Mesodermal cell (in vitro differentiated cells): ENCODE results near the gene UBE2E1.

Source experiments
- H3K27ac ChIP-seq: 2 replicates; pipeline ENCODE4 v1.7.0; 2013; ENCODE audit warnings: mild to moderate bottlenecking, low read depth, low read length, moderate library complexity; ENCODE audit not compliant: severe bottlenecking
- H3K36me3 ChIP-seq: 2 replicates; pipeline ENCODE4 v1.7.1; 2013; ENCODE audit warnings: mild to moderate bottlenecking, low read length, moderate library complexity; ENCODE audit not compliant: control insufficient read depth, insufficient read depth
- H3K4me1 ChIP-seq: one replicate; pipeline ENCODE4 v1.7.1; 2013; ENCODE audit warnings: mild to moderate bottlenecking, low read length; ENCODE audit not compliant: insufficient read depth, control insufficient read depth, poor library complexity, severe bottlenecking
- H3K4me3 ChIP-seq: 2 replicates; pipeline ENCODE4 v1.7.0; 2013; ENCODE audit warnings: low read length, control low read depth, mild to moderate bottlenecking; ENCODE audit not compliant: insufficient read depth, poor library complexity, severe bottlenecking; ENCODE audit errors: extremely low read depth
- H3K9me3 ChIP-seq: 2 replicates; pipeline ENCODE4 v1.7.1; 2013; ENCODE audit warnings: mild to moderate bottlenecking, low read length, moderate library complexity; ENCODE audit not compliant: control insufficient read depth
- WGBS, 2 experiments: methylation state at CpG; one replicate each; pipeline ENCODE4 v1.1.5; 2013; ENCODE audit warnings: missing lambda C conversion rate in 2 of 2; ENCODE audit not compliant: insufficient coverage in 2 of 2; 5-methylcytosine and 5-hydroxymethylcytosine counted together

The UBE2E1 gene

GRCh38 chr3:23809294-23809693 lies 3.5 kb downstream of the UBE2E1 start:
- H3K36me3 ChIP-seq, result peaks cover 40% of the 10 kb centered on the region
- 25 to 60% methylated on average over 1 to 2 of the region's 2 CpGs for WGBS, 2 experiments
- no peak overlapping the region for H3K27ac ChIP-seq
- peaks cover 20% of the 10 kb centered on the region for H3K4me1 ChIP-seq
- no peaks in the 10 kb centered on the region for H3K9me3 ChIP-seq
- no peak overlapping the region for H3K4me3 ChIP-seq

GRCh38 chr3:23809840-23810342 lies 4.1 kb downstream of the UBE2E1 start:
- Histone ChIP-seq H3K4me3 (peak overlapping the region; percentile 54), H3K9me3 (no peaks in the 10 kb centered on the region), H3K36me3 (peaks cover 45% of the 10 kb centered on the region), H3K4me1 (peaks cover 20% of the 10 kb centered on the region), H3K27ac (no peak overlapping the region)
- WGBS, 2 experiments, result 17 to 46% methylated on average over 6 to 7 of the region's 13 CpGs

GRCh38 chr3:23810343-23811184 lies 4.8 kb downstream of the UBE2E1 start:
- Histone ChIP-seq H3K4me3 (peak overlapping the region; percentile 54), H3K4me1 (peaks cover 20% of the 10 kb centered on the region), H3K27ac (peak overlapping the region; percentile 39), H3K9me3 (no peaks in the 10 kb centered on the region), H3K36me3 (peaks cover 51% of the 10 kb centered on the region)
- 1 to 3% methylated on average over 32 to 64 of the region's 78 CpGs for WGBS, 2 experiments

- H3K36me3 ChIP-seq, result peaks cover 52% of the 10 kb centered on the region
- no peak overlapping the region for H3K27ac ChIP-seq
- 56 to 61% methylated on average over 8 of the region's 10 CpGs for WGBS, 2 experiments
- peaks cover 20% of the 10 kb centered on the region for H3K4me1 ChIP-seq
- H3K4me3 ChIP-seq, result peak overlapping the region; percentile 54
- no peaks in the 10 kb centered on the region for H3K9me3 ChIP-seq
Measured at GRCh38 chr3:23811185-23811527, 5.4 kb downstream of the UBE2E1 start.

GRCh38 chr3:23811919-23812318 lies 6.2 kb downstream of the UBE2E1 start:
- no peaks in the 10 kb centered on the region for H3K9me3 ChIP-seq
- no peak overlapping the region for H3K4me3 ChIP-seq
- peaks cover 20% of the 10 kb centered on the region for H3K4me1 ChIP-seq
- H3K36me3 ChIP-seq, result peaks cover 55% of the 10 kb centered on the region
- H3K27ac ChIP-seq, result no peak overlapping the region

- Histone ChIP-seq H3K27ac (no peak overlapping the region), H3K9me3 (no peaks in the 10 kb centered on the region), H3K4me3 (no peak overlapping the region), H3K36me3 (peaks cover 60% of the 10 kb centered on the region), H3K4me1 (no peaks in the 10 kb centered on the region)
- WGBS, 2 experiments, result 100% methylated on average over 1 of the region's 3 CpGs
Measured at GRCh38 chr3:23815879-23816278, 10.1 kb downstream of the UBE2E1 start.

- Histone ChIP-seq H3K4me3 (no peak overlapping the region), H3K4me1 (no peaks in the 10 kb centered on the region), H3K9me3 (no peaks in the 10 kb centered on the region), H3K36me3 (peaks cover 54% of the 10 kb centered on the region), H3K27ac (no peak overlapping the region)
- WGBS, 2 experiments, result no CpG with 5 or more reads among the region's 2 CpGs
Measured at GRCh38 chr3:23816721-23817120, 11.0 kb downstream of the UBE2E1 start.

- no peak overlapping the region for H3K4me3 ChIP-seq
- WGBS, 2 experiments, result 92 to 96% methylated on average over 3 of the region's 3 CpGs
- H3K9me3 ChIP-seq, result no peaks in the 10 kb centered on the region
- H3K27ac ChIP-seq, result no peak overlapping the region
- no peaks in the 10 kb centered on the region for H3K4me1 ChIP-seq
- peaks cover 46% of the 10 kb centered on the region for H3K36me3 ChIP-seq
Measured at GRCh38 chr3:23817508-23818223, 11.9 kb downstream of the UBE2E1 start.

GRCh38 chr3:23819599-23820360 lies 14.0 kb downstream of the UBE2E1 start:
- H3K27ac ChIP-seq, result no peak overlapping the region
- no peak overlapping the region for H3K4me3 ChIP-seq
- H3K4me1 ChIP-seq, result no peaks in the 10 kb centered on the region
- no peaks in the 10 kb centered on the region for H3K9me3 ChIP-seq
- 90 to 95% methylated on average over 3 of the region's 5 CpGs for WGBS, 2 experiments
- peaks cover 32% of the 10 kb centered on the region for H3K36me3 ChIP-seq

GRCh38 chr3:23820888-23821287 lies 15.1 kb downstream of the UBE2E1 start:
- 92 to 100% methylated on average over 1 of the region's 1 CpG for WGBS, 2 experiments
- Histone ChIP-seq H3K27ac (no peak overlapping the region), H3K4me3 (no peak overlapping the region), H3K4me1 (no peaks in the 10 kb centered on the region), H3K36me3 (peaks cover 24% of the 10 kb centered on the region), H3K9me3 (no peaks in the 10 kb centered on the region)
